ENCODE measurements around the gene AFAP1L1.

GRCh38 chr5:149297340-149298025, 25.8 kb downstream of the AFAP1L1 start:
- TF ChIP-seq CTCF (conservative IDR thresholded peaks at IDR 0.05; ENCODE audit: low read depth, low read length) (no peak), EZH2 (IDR thresholded peaks at IDR 0.05; ENCODE audit: low read length, unreplicated experiment) (no peak), EZH2phosphoT487 (IDR thresholded peaks at IDR 0.05; ENCODE audit: borderline replicate concordance, low read length) (no peak)
